Spleen (tissue), 11 donors: ENCODE data around the gene LRP1B. TPM values are rescaled to one million over a fixed set of nuclear protein-coding genes. Genes with fewer than 3 reads are reported as not detected.

ENCODE experiments used
- DNase-seq: peaks from one replicate; pipeline ENCODE4 v3.0.0-alpha.2; 2020
- H3K27ac ChIP-seq, 8 donors: fragments of 200-600 bp; sonication (generic) in 7 of 8; 1 replicate in 4 of 8; 2 replicates in 4 of 8; pipeline versions ENCODE4 v1.5.0 to v1.8.0; 2016 to 2021; ENCODE audit warnings: inconsistent platforms in 4 of 8, mild to moderate bottlenecking in 4 of 8, moderate library complexity in 1 of 8
- H3K27me3 ChIP-seq, 7 donors: fragments of 200-600 bp; sonication (generic) in 6 of 7; replicated peaks in 1 of 7; 1 replicate in 4 of 7; 2 replicates in 3 of 7; pipeline versions ENCODE4 v1.5.0 to v1.8.0; 2016 to 2021; ENCODE audit warnings: inconsistent platforms in 3 of 7, mild to moderate bottlenecking in 1 of 7
- H3K36me3 ChIP-seq, 6 donors: fragments of 200-600 bp; sonication (generic) in 5 of 6; 1 replicate in 4 of 6; 2 replicates in 2 of 6; pipeline versions ENCODE4 v1.5.0 to v1.8.0; 2016 to 2021; ENCODE audit warnings: inconsistent platforms in 2 of 6
- H3K4me1 ChIP-seq, 6 donors: fragments of 200-600 bp; sonication (generic) in 5 of 6; 1 replicate in 3 of 6; 2 replicates in 3 of 6; pipeline versions ENCODE4 v1.5.0 to v1.8.0; 2016 to 2021; ENCODE audit warnings: inconsistent platforms in 3 of 6
- H3K4me3 ChIP-seq, 8 donors: fragments of 200-600 bp; sonication (generic) in 7 of 8; 1 replicate in 4 of 8; 2 replicates in 4 of 8; pipeline versions ENCODE4 v1.5.0 to v1.8.0; 2016 to 2021; ENCODE audit warnings: inconsistent platforms in 4 of 8, mild to moderate bottlenecking in 4 of 8, moderate library complexity in 2 of 8
- H3K9me3 ChIP-seq, 8 donors: fragments of 200-600 bp; sonication (generic) in 7 of 8; 1 replicate in 4 of 8; 2 replicates in 4 of 8; pipeline versions ENCODE4 v1.5.0 to v1.8.0; 2016 to 2021; ENCODE audit warnings: inconsistent platforms in 4 of 8
- CTCF ChIP-seq, 11 experiments: fragments of 200-600 bp in 7 of 11; fragments of 450-650 bp in 4 of 11; sonication (generic) in 4 of 11; IDR thresholded peaks in 8 of 11; conservative IDR thresholded peaks in 3 of 11; 1 replicate in 7 of 11; 2 replicates in 4 of 11; pipeline versions ENCODE4 v1.4.0 to v1.8.0; 2016 to 2021; ENCODE audit warnings: antibody characterized with exemption in 11 of 11, inconsistent platforms in 4 of 11, mild to moderate bottlenecking in 1 of 11
- POLR2A ChIP-seq, 3 donors: fragments of 450-650 bp; IDR thresholded peaks; one replicate each; pipeline ENCODE4 v1.5.1; 2017; ENCODE audit warnings: antibody characterized with exemption in 3 of 3, mild to moderate bottlenecking in 1 of 3
- POLR2AphosphoS5 ChIP-seq, 3 donors: sonication (generic); formaldehyde crosslinking; IDR thresholded peaks; one replicate each; pipeline ENCODE4 v1.5.1; 2017; ENCODE audit warnings: antibody characterized with exemption in 3 of 3
- WGBS, 5 donors: extraction: QIAGEN DNeasy Blood & Tissue Kit in 3 of 5; methylation state at CpG; one replicate each; pipeline versions ENCODE4 v1.1.5 to v1.1.7; 2013 to 2018; 5-methylcytosine and 5-hydroxymethylcytosine counted together
- intact Hi-C: fragments of 100-400 bp; cut with DNase I; formaldehyde crosslinking; loops from one replicate; pipeline ENCODE4 v1.15.0; 2023; ENCODE audit warnings: low total_unique reads
- polyA plus RNA-seq, 3 donors: library from polyadenylated mRNA; stranded (reverse); fragments of 200-250 nt; gene quantifications; one replicate each; pipeline ENCODE4 v1.2.1, GENCODE V29; 2013
- total RNA-seq, 7 donors: library from RNA; depleted of rRNA in 3 of 7; stranded (reverse); fragments of >200 nt in 3 of 7; fragmentation: NEBNext Ultra II Directional in 4 of 7; extraction: Animal tissue kit (Norgen Biotek cat#: 25700) in 4 of 7; gene quantifications; one replicate each; pipeline versions ENCODE4 v1.1.0 to v1.2.1, GENCODE V29; 2016 to 2021
- donor health status: healthy with polysubstance abuse.
- donor health status: DM: no; HTN: no; CAD: no; lungs with moderate emphysema.
- donor health status: DM: no; HTN: no; CAD: no.
- donor health status: Bipolar disorder and iron deficiency.
- donor health status: healthy.
- donor health status: DM: no; HTN: no; CAD: no.
- donor health status: DM: yes; HTN: yes; CAD: no.

Gene LRP1B
- total and polyA plus RNA-seq, 10 donors, result 0.02 to 0.85 (median 0.08) TPM; not detected in 2

- TF ChIP-seq POLR2A (IDR thresholded peaks at IDR 0.05), result no peak
- 67 to 83% (median 77%) methylated on average over 4 of the region's 4 CpGs for WGBS, 5 donors
- DNase-seq, result no peak
- H3K36me3 ChIP-seq, result no peaks in the 10 kb centered on the region
- H3K4me1 ChIP-seq, result no peaks in the 10 kb centered on the region
- intact Hi-C loops, result no loop called here
- no peak overlapping the region for H3K4me3 ChIP-seq
- no peak overlapping the region for H3K27ac ChIP-seq
- no peaks in the 10 kb centered on the region for H3K9me3 ChIP-seq
- H3K27me3 ChIP-seq, result no peaks in the 10 kb centered on the region
Observed at GRCh38 chr2:142139384-142139783, 8.6 kb upstream of the LRP1B start.

GRCh38 chr2:142136571-142136970, 5.8 kb upstream of the LRP1B start:
- TF ChIP-seq POLR2A (IDR thresholded peaks at IDR 0.05) (no peak), CTCF (IDR thresholded peaks at IDR 0.05 in 8 of 11, conservative IDR thresholded peaks at IDR 0.05 in 3 of 11) (no peak), POLR2AphosphoS5 (IDR thresholded peaks at IDR 0.05) (no peak)
- intact Hi-C loops, result no loop called here

GRCh38 chr2:142134911-142135310, 4.1 kb upstream of the LRP1B start:
- no peak for DNase-seq
- intact Hi-C loops, result no loop called here
- peaks cover under 1 to 19% (median 18%) of the 10 kb centered on the region in 6 donors for H3K4me1 ChIP-seq
- no peaks in the 10 kb centered on the region for H3K9me3 ChIP-seq
- no peak overlapping the region for H3K27ac ChIP-seq
- H3K36me3 ChIP-seq, result no peaks in the 10 kb centered on the region
- TF ChIP-seq POLR2A (IDR thresholded peaks at IDR 0.05) (no peak), CTCF (IDR thresholded peaks at IDR 0.05 in 8 of 11, conservative IDR thresholded peaks at IDR 0.05 in 3 of 11) (no peak), POLR2AphosphoS5 (IDR thresholded peaks at IDR 0.05) (no peak)
- WGBS, 5 donors, result 80 to 92% (median 85%) methylated on average over 3 of the region's 3 CpGs
- H3K4me3 ChIP-seq, result no peak overlapping the region
- peaks cover 0 to 35% (median 14%) of the 10 kb centered on the region in 7 donors for H3K27me3 ChIP-seq

More at GRCh38 chr2:142136571-142136970, 5.8 kb upstream of the LRP1B start:
- Histone ChIP-seq H3K4me1 (peaks cover 0 to 2% (median 1%) of the 10 kb centered on the region in 6 donors), H3K27ac (no peak overlapping the region), H3K4me3 (no peak overlapping the region), H3K27me3 (peaks cover 0 to 19% (median 2%) of the 10 kb centered on the region in 7 donors), H3K36me3 (no peaks in the 10 kb centered on the region), H3K9me3 (no peaks in the 10 kb centered on the region)
- DNase-seq, result no peak

- DNase-seq, result peak; percentile 61
- peak overlapping the region; percentile 6 to 67 (median 37) for H3K4me3 ChIP-seq
- no peak overlapping the region for H3K27ac ChIP-seq
- H3K27me3 ChIP-seq, result peaks cover 0 to 47% (median 19%) of the 10 kb centered on the region in 7 donors
- peaks cover 3 to 21% (median 19%) of the 10 kb centered on the region in 6 donors for H3K4me1 ChIP-seq
- no peak for TF ChIP-seq POLR2AphosphoS5 (IDR thresholded peaks at IDR 0.05)
- TF ChIP-seq CTCF (IDR thresholded peaks at IDR 0.05 in 8 of 11, conservative IDR thresholded peaks at IDR 0.05 in 3 of 11), result no peak
- no peak for TF ChIP-seq POLR2A (IDR thresholded peaks at IDR 0.05)
- no peaks in the 10 kb centered on the region for H3K9me3 ChIP-seq
- 1 to 3% (median 1%) methylated on average over 48 to 68 of the region's 68 CpGs for WGBS, 5 donors
- intact Hi-C loops, result no loop called here
- no peaks in the 10 kb centered on the region for H3K36me3 ChIP-seq
Observed at GRCh38 chr2:142130111-142131009, 456 bp downstream of the LRP1B start.
